PC-3 (cell line): ENCODE results near the gene PLPPR2. TPM values are rescaled to one million over a fixed set of nuclear protein-coding genes. Genes with fewer than 3 reads are reported as not detected.

Experiments
- ATAC-seq: fragments of 200-7000 bp; cut with Tn5 transposase; 2 replicates; pipeline ENCODE4 v1.9.1; 2020; ENCODE audit warnings: mild to moderate bottlenecking, moderate library complexity
- BruUV-seq: library from RNA; stranded (reverse); fragments of 400-500 nt; replicated peaks from 2 replicates; lab custom pipeline; 2021; lab: Mats Ljungman, UMichigan
- CTCF ChIA-PET: fragments of 300-600 bp; sonication (Branson Sonifier 250); formaldehyde crosslinking; loops from one replicate; lab custom pipeline; 2022; ENCODE audit warnings: antibody characterized with exemption; lab: Charles Lee
- POLR2A ChIA-PET: fragments of 300-600 bp; sonication (Branson Sonifier 250); formaldehyde crosslinking; loops from one replicate; lab custom pipeline; 2022; ENCODE audit warnings: antibody characterized with exemption; ENCODE audit not compliant: unreplicated experiment; lab: Charles Lee
- DNase-seq: peaks from one replicate; pipeline ENCODE4 v3.0.0-alpha.2; 2015
- H2AFZ ChIP-seq: fragments of 300-600 bp; sonication (generic); 2 replicates; pipeline ENCODE4 v1.6.0; 2016; ENCODE audit warnings: antibody characterized with exemption, low read length
- H3F3A ChIP-seq: fragments of 300-600 bp; sonication (generic); one replicate; pipeline ENCODE4 v1.6.0; 2017; ENCODE audit warnings: antibody characterized with exemption, low read length, control low read depth, mild to moderate bottlenecking; ENCODE audit not compliant: unreplicated experiment
- H3K27ac ChIP-seq: fragments of 300-600 bp; sonication (generic); 2 replicates; pipeline ENCODE4 v1.5.1; 2016; ENCODE audit warnings: mild to moderate bottlenecking, low read length
- H3K27me3 ChIP-seq: fragments of 300-600 bp; sonication (generic); 2 replicates; pipeline ENCODE4 v1.6.1; 2016; ENCODE audit warnings: low read length, mixed read lengths
- H3K36me3 ChIP-seq: fragments of 300-600 bp; sonication (generic); 2 replicates; pipeline ENCODE4 v1.6.1; 2016; ENCODE audit warnings: low read depth, mixed run types, low read length, mixed read lengths
- H3K4me1 ChIP-seq: fragments of 300-600 bp; sonication (generic); 2 replicates; pipeline ENCODE4 v1.5.1; 2016; ENCODE audit warnings: low read length; ENCODE audit not compliant: insufficient read depth
- H3K4me2 ChIP-seq: fragments of 300-600 bp; sonication (generic); 2 replicates; pipeline ENCODE4 v1.6.0; 2016; ENCODE audit warnings: low read length
- H3K4me3 ChIP-seq: fragments of 300-600 bp; sonication (generic); 2 replicates; pipeline ENCODE4 v1.5.1; 2016; ENCODE audit warnings: mild to moderate bottlenecking, low read length, mixed read lengths
- H3K79me2 ChIP-seq: fragments of 300-600 bp; sonication (generic); 2 replicates; pipeline ENCODE4 v1.6.1; 2017; ENCODE audit warnings: low read length, mixed read lengths
- H3K9ac ChIP-seq: fragments of 300-600 bp; sonication (generic); 2 replicates; pipeline ENCODE4 v1.6.0; 2016; ENCODE audit warnings: mild to moderate bottlenecking, low read length
- H3K9me2 ChIP-seq: fragments of 300-600 bp; sonication (generic); replicated peaks from 2 replicates; pipeline ENCODE4 v1.6.1; 2016; ENCODE audit warnings: mixed run types, low read length, mixed read lengths
- H3K9me3 ChIP-seq: fragments of 300-600 bp; sonication (generic); 2 replicates; pipeline ENCODE4 v1.6.1; 2016; ENCODE audit warnings: low read length, mixed read lengths
- H4K20me1 ChIP-seq: fragments of 300-600 bp; sonication (generic); 2 replicates; pipeline ENCODE4 v1.6.1; 2016; ENCODE audit warnings: low read length, mixed read lengths
- EZH2 ChIP-seq: fragments of 300-600 bp; sonication (generic); IDR thresholded peaks from one replicate; pipeline ENCODE4 v1.6.1; 2017; ENCODE audit warnings: antibody characterized with exemption, mild to moderate bottlenecking, low read length; ENCODE audit not compliant: unreplicated experiment
- EZH2phosphoT487 ChIP-seq: fragments of 300-600 bp; sonication (generic); IDR thresholded peaks from 2 replicates; pipeline ENCODE4 v1.6.1; 2018; ENCODE audit warnings: mild to moderate bottlenecking, antibody characterized with exemption, low read length, borderline replicate concordance
- intact Hi-C: fragments of 100-400 bp; cut with micrococcal nuclease; formaldehyde crosslinking; loops from 2 replicates; pipeline ENCODE4 v1.9.0; 2023
- total RNA-seq: library from RNA; depleted of rRNA; stranded (reverse); fragments of >200 nt; gene quantifications from 2 replicates; pipeline ENCODE4 v1.2.3, GENCODE V29; 2014
- TF ChIP-seq, protein P1 (sequence below): fragments of 300-600 bp; sonication (generic); conservative IDR thresholded peaks from 2 replicates; pipeline ENCODE4 v1.5.1; 2017; ENCODE audit warnings: antibody characterized with exemption, low read depth, mild to moderate bottlenecking, low read length

PLPPR2 gene
- total RNA-seq, 1 experiment from 2014 or later: 38.0 TPM

DNA sequence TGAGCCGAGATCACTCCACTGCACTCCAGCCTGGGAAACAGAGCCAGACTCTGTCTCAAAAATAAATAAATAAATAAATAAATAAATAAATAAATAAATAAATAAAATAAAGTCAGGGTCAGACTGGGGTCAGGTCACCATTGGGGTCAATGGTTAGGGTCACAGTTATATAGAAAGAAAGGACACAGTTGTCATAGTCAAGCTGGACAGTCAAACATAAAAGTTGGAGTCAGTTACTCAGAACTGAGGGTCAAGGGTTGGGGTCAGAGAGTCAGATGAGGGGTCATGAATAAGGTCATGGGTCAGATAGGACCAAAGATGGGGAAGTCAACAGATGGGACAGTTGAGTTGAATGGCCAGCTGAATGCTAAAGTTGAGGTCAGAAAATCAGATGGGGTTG lies 45.6 kb downstream of the PLPPR2 start:
- H3K27me3 ChIP-seq: no peaks in the 10 kb centered on the region
- CTCF ChIA-PET: no interaction called here
- H3F3A ChIP-seq: no peaks in the 10 kb centered on the region
- POLR2A ChIA-PET: no interaction called here
- no peaks in the 10 kb centered on the region; the same call in 1 of the 2 replicates for H3K36me3 ChIP-seq
- no peak for ATAC-seq
- no peak for TF ChIP-seq EZH2
- no peaks in the 10 kb centered on the region for H3K79me2 ChIP-seq
- no peak overlapping the region for H3K27ac ChIP-seq
- no peaks in the 10 kb centered on the region for H4K20me1 ChIP-seq
- no peak overlapping the region for H3K4me3 ChIP-seq
- DNase-seq: no peak
- no TSS peak for BruUV-seq
- no peak overlapping the region for H2AFZ ChIP-seq
- no peak overlapping the region for H3K4me2 ChIP-seq
- no peaks in the 10 kb centered on the region for H3K9me3 ChIP-seq
- H3K4me1 ChIP-seq: no peaks in the 10 kb centered on the region
- H3K9me2 ChIP-seq: no peaks in the 10 kb centered on the region
- intact Hi-C loops: no loop called here
- H3K9ac ChIP-seq: no peak overlapping the region

DNA sequence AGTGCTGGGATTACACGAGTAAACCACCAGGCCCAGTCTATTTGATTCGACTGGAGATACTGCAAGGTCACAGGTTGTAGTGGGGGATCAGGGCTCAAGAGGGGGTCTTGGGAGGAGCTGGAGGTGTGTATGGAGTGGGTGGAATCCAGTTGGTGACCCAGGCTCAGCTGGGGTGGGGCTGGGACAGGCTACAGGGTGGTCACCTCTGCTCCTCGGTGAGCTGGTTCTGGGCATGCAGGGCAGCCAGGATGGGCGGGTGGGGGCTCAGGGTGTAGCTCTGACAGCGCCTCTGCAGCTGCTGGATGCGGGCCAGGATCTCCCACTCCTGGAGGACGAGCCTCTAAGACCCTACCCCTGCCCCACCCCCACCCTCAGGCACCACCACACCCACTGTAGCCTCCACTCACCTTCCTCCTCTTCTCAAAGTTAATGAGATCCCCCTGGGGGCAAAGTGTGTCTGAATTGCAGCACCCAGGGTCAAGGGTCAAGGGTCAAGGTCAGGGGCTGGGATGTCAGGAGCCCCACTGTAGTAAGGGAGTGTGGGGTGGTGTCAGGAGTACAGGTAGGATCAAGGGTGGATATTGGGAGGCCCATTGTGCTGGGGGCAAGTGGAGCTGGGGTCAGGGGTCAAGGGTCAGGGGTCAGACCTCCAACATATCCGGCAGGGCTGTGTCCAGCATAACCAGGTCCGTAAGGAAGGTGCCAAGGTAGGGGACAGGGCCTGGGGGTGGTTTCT lies 46.7 kb downstream of the PLPPR2 start:
- Histone ChIP-seq H3K79me2 (no peaks in the 10 kb centered on the region), H3K4me1 (no peaks in the 10 kb centered on the region), H3K9me3 (no peaks in the 10 kb centered on the region), H3K27ac (no peak overlapping the region), H3K4me3 (no peak overlapping the region), H3K4me2 (no peak overlapping the region), H3K9me2 (no peaks in the 10 kb centered on the region), H3K27me3 (no peaks in the 10 kb centered on the region), H3F3A (no peaks in the 10 kb centered on the region), H3K9ac (no peak overlapping the region), H2AFZ (no peak overlapping the region), H3K36me3 (no peaks in the 10 kb centered on the region; the same call in 1 of the 2 replicates), H4K20me1 (no peaks in the 10 kb centered on the region)
- ChIA-PET POLR2A (no interaction called here), CTCF (interaction anchor here (0.5 kb wide), 1 partner anchor 24 kb away, joined by 3 read pairs; no protein-coding TSS in a partner anchor)
- TF ChIP-seq, protein P1, sequence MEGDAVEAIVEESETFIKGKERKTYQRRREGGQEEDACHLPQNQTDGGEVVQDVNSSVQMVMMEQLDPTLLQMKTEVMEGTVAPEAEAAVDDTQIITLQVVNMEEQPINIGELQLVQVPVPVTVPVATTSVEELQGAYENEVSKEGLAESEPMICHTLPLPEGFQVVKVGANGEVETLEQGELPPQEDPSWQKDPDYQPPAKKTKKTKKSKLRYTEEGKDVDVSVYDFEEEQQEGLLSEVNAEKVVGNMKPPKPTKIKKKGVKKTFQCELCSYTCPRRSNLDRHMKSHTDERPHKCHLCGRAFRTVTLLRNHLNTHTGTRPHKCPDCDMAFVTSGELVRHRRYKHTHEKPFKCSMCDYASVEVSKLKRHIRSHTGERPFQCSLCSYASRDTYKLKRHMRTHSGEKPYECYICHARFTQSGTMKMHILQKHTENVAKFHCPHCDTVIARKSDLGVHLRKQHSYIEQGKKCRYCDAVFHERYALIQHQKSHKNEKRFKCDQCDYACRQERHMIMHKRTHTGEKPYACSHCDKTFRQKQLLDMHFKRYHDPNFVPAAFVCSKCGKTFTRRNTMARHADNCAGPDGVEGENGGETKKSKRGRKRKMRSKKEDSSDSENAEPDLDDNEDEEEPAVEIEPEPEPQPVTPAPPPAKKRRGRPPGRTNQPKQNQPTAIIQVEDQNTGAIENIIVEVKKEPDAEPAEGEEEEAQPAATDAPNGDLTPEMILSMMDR: no peak
- TF ChIP-seq EZH2phosphoT487 (no peak), EZH2 (no peak)
- ATAC-seq (no peak), DNase-seq (no peak)
- no TSS peak for BruUV-seq
- intact Hi-C loops: no loop called here

DNA sequence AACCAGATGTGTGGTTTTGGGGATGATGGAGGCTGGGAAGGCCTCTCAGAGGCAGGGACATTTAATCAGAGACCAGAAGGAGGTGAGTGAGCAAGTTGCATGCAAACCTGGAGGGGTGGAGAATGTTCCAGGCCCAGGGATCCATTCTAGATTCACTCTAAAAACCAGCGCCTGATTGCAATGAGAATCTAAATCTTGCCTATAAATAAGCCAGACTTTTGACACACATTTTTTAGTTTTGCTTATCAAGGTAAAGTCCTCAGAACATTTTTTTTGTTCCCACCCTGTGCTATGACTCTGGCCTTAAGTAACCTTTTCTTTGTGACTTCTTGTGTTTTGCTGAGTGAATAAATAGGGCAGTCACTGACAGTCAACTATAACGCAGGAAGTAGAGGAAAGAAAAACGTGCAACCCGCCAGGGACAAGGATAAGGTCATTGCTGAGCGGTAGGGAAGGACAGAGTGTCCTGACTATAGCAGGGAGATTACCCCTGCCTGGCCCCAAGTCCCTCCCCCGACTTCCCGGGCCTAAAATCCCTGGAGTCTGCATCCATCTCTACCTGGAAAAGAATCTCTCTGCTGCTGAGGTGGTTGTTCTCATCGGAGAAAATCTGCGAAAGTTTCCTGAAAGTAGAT lies 49.5 kb downstream of the PLPPR2 start:
- no peak for DNase-seq
- H3K36me3 ChIP-seq: no peaks in the 10 kb centered on the region; the same call in 1 of the 2 replicates
- TF ChIP-seq, protein P1: no peak
- no peak overlapping the region for H3K27ac ChIP-seq
- ChIA-PET POLR2A (no interaction called here), CTCF (no interaction called here)
- no peaks in the 10 kb centered on the region for H3K4me1 ChIP-seq
- H3K4me3 ChIP-seq: no peak overlapping the region
- intact Hi-C loops: no loop called here
- no peaks in the 10 kb centered on the region for H3K79me2 ChIP-seq
- H3K4me2 ChIP-seq: no peak overlapping the region
- no peaks in the 10 kb centered on the region for H4K20me1 ChIP-seq
- H3F3A ChIP-seq: no peaks in the 10 kb centered on the region
- H2AFZ ChIP-seq: no peak overlapping the region
- no peaks in the 10 kb centered on the region for H3K9me2 ChIP-seq
- no TSS peak for BruUV-seq
- no peaks in the 10 kb centered on the region for H3K27me3 ChIP-seq
- no peak for ATAC-seq
- no peaks in the 10 kb centered on the region for H3K9me3 ChIP-seq
- no peak overlapping the region for H3K9ac ChIP-seq
